HG03103 (cell line): ENCODE results near the gene CYSLTR1.
"Not testable (repeated sequence)": the region's sequence is repeated elsewhere in the genome, so short reads cannot be mapped to it uniquely, and the experiment has no call there.

Experiments
- ATAC-seq: cut with Tn5 transposase; IDR thresholded peaks from one replicate; pipeline ENCODE4 v1.9.1; 2021; ENCODE audit warnings: low read depth; ENCODE audit not compliant: unreplicated experiment

Gene CYSLTR1, protein sequence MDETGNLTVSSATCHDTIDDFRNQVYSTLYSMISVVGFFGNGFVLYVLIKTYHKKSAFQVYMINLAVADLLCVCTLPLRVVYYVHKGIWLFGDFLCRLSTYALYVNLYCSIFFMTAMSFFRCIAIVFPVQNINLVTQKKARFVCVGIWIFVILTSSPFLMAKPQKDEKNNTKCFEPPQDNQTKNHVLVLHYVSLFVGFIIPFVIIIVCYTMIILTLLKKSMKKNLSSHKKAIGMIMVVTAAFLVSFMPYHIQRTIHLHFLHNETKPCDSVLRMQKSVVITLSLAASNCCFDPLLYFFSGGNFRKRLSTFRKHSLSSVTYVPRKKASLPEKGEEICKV

DNA sequence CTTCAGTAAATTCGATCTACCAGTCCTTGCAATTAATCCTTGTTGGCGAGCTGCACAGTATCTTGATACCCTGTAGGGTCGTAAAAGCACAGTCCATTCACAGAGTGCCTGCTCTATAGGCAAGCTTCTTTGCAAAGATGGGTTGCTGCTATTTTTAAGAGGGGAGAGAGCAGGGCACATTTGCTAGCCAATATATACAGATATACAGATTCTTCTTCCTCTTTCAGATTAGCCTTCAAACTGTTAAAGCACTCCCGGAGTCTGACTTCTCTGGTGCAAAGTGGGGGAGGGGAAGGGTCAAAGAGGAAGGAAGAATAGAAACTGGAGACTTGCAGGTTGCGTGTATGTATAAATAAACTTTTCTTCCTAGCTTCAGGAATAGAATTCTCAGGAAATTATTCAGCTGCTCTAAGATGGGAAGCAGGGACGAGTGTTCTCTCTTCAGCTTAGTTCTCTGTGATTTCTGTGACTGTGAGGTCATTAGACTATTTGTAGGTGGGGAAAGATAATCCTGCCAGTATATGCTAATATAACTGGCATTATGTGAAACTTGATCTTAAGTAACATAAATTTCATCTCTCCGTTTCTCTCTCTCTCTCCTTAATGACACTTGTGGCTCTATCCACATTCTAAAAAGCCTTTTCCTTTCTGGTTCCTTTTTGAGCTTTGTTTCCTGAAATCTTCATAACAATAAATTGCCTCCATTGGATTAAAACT is at the start of gene CYSLTR1:
CYSLTR1 (minus strand) TSS at position 242 of the 717 bp plus-strand sequence. CDS start 53,865 bp downstream, outside the sequence.
- ATAC-seq: peak; percentile 61

DNA sequence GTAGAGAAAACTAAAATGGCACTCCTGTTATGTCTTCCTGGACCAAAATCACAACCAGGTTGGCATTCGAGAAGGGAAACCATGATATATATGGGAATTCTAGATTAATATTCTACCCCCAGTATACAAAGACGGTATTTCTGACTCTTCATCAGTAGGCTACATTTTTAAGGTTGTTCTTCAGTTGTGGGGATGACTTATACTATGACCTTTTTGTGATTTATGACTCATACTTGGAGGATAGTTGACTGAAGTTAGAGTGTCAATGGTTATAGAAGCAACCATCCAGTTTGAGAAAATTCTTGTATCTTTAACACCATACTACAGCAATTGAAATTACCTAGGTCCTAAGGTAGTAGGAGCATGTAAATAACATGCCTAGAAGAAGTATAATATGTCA is 49.8 kb upstream of the CYSLTR1 start:
- ATAC-seq: no peak

DNA sequence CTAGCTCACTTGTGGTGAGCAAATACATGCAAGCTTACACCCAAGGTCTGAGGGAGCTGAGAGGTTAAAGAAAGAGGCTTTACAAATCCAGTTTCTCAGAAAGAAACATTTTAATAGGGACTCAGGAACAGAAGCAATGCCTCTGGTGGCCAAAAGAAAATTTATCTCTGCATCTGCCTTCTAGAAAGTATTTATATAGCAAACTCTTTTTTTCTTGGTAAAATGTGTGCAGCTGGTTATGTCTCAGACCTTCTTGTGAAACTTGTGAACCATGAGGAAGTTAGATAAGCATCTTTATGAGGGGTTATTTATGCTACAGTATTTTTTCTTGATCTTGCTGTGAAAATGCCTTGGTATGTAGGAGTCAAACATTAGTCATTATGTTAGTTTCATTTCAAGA is 48.5 kb upstream of the CYSLTR1 start:
- ATAC-seq: peak; percentile 84

DNA sequence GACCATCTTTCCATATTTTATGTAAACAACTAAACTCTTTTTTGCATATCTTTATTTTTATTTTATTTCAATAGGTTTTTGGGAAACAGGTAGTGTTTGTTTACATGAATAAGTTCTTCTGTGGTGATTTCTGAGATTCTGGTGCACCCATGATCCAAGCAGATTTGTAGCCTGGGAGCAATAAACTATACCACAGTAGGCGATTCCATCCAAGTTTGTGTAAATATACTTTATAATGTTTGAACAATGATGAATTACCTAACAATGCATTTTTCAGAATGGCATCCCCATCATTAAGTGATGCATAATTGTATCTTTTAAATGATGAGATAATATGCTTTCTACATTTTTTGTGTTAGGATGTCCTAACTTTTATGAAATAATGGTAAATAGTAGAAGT is 39.2 kb upstream of the CYSLTR1 start:
- ATAC-seq: no peak

DNA sequence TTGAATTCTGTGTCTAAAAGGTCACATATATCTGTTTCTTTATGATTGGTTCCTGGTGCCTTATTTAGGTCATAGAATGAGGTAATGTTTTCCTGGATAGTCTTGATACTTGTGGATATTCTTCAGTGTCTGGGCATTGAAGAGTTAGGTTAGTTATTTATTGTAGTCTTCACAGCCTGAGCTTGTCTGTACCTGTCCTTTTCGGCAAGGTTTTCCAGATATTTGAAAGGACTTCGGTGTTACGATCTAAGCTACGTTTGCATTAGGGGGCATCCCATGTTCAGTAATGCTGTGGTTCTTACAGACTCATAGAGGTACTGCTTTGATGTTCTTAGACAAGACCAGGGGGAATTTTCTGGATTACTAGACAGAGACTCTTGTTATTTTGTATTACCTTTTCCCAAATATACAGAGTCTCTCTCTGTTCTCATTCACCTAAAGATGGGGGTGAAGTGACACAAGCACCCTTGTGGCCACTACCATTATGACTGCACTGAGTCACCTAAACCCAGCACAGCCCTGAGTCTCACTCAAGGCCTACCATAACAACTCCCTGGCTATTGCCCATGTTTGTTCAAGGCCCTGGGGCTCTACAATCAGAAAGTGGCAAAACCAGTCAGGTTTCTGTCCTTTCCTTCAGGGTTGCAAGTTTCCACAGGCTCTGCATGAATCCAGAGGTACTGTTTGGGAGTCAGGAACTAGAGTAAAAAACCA is 30.1 kb upstream of the CYSLTR1 start:
- ATAC-seq: no peak

DNA sequence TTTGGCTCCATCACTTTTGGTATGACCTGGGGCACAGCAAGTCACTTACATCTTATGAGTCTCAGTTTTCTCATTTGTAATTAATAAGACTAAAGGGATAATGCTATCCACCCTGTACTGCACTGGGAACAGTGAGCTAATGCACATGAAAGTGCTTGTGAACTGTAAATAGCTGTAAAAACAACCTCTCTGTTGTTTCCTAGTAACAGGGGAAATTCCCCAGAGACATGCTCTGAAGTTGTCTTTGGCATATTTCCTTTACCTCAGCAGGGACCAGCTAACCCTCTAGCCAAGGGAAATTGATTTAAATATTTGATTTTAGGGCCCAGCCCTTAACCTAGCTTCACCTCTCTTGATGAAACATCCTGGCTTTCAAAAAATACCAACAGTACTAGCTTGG is 6.1 kb upstream of the CYSLTR1 start:
- ATAC-seq: peak; percentile 63

DNA sequence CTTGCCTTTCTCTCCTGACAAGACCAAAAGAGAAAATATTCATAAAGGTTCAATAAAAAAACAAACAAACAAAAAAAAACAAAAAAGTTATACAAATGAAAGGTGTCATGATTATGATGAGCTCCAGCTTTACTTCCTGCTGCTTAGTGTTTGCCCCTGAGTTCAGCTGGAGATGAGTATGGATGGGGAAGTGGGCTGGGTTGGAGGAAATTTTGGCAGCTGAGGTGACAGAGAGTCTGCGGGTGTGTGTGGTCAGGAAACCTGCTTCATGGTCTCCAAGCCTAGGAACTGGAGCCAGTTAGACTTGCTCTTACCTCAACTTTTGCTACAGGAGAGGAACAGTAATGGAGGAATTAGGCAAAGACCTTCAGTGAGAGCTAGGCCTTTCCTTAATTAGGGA is 4.3 kb upstream of the CYSLTR1 start:
- no peak for ATAC-seq

DNA sequence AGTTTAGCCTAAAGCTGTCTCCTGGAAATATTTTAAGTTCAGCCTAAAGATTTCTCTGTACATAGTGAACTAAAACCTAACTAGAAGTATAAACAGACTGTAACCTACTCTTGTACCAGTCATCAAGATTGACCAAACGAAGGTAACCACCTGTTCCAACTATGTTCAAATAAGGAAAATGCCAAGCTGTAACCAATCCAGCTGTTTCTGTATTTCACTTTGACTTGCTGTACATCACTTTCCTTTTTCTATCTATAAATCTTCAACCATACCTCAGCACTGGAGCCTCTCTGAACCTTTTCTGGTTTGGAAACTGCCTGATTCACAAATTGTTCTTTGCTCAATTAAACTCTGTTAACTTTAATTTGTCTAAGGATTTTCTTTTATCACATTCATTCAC is 3.1 kb upstream of the CYSLTR1 start:
- no peak for ATAC-seq

DNA sequence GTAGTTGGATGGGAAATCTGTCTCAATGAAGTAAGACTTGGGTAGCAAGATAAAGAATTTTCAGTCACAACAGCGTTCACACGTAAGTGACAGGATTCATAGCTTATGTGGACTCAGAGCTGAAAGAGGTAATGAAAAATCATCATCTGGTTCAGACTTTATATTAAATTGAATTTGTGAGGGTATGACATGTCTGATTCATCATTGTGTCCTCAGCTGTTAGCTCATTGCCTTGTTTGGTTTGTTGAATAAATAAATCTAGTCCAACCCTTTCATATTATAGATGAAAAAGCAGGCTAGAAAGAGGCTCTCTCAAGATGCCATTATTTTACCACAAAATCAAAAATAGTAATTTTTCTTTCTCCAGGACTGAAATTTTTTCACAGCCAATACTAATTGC is 2.7 kb upstream of the CYSLTR1 start:
- no peak for ATAC-seq

DNA sequence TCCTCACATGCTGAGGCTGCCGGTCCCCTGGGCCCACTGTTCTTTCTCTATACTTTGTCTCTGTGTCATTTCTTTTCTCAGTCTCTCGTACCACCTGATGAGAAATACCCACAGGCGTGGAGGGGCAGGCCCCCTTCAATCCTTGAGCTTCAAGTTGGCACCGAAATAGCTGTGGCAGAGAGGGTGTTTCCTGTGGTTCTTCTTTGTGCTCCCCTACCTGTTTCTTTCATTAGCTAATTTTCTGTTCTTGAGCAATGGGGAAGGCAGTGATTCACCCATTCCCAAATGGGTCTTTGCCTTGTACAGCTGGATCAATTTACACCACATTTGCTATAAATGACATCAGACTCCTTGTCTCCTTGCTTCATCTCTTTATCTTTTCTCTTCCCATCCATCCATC is 2.1 kb upstream of the CYSLTR1 start:
- ATAC-seq: no peak

DNA sequence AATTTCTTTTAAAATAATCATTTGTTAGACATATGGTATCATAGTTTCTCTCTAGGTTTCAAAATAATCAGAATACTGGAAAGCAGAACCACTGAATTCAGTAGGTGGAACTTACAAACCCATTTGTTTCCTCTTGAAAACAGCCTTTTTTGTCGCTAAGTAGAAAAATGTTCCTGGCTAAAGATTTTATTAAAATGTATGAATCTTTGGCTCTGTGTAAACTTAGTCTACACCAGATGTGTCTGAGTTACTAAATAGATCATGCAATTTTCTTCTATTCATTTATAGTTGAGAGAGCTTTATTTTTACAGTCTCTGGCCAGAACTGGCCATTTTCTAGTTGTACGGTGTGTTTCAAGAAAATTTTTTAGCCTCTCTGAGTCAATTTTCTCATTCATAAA is 1.0 kb downstream of the CYSLTR1 start:
- no peak for ATAC-seq

DNA sequence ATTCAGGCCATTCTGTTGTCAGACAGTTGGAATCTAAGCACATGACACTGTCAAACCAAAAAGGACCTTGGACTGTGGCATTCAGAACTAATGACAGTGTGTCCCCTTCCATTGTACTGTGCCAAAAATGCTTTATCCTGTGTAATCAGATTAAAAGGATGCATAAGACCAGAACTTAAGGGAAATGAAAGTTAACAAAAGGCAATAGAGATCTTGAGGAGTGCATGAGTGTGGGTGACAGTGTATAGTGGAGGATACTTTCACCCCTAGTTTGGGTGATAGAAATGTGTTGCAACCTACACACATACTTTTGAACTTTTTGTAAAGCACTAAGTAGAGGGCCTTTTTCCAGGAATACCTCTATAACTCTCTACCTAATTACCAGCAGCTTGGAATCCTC is 4.5 kb downstream of the CYSLTR1 start:
- ATAC-seq: no peak

DNA sequence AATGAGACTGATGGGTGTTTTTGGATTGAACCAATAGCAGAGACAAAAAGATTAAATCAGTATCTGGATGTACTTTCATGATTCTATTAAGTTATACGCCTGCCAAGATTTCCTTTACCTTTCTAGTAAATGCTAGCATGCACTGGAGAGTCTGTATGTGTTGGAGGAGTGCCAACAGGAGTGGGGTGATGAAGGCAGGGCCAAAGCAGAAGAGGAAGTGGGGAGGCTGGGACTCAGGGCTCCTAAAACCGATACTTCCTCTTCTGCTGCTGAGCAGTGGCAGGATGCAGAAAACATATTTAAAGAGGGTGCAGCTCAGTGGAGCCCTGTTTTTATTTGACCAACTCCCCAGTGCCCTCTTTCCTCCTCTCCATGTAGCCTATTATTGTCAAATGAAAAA is 5.6 kb downstream of the CYSLTR1 start:
- peak; percentile 98 for ATAC-seq

DNA sequence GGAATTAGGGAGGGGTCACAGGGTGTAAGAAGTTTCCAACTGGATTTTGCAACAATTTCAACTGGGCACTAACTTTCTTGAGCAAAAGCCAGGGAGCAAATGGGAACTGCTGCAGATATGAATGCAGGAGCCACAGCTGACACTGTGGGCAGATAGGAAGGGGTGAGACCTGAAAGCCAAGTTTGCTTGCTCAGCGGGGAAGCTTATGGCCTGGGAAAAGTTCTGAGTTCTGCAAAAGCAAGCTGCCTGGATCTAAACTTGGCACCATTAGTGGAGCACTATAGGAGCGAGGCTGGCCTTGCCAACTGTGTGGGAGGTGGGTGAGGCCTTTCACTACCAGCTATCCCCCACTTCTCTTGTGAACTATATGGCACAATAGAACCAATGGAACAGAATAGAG is 11.1 kb downstream of the CYSLTR1 start:
- ATAC-seq: no peak

DNA sequence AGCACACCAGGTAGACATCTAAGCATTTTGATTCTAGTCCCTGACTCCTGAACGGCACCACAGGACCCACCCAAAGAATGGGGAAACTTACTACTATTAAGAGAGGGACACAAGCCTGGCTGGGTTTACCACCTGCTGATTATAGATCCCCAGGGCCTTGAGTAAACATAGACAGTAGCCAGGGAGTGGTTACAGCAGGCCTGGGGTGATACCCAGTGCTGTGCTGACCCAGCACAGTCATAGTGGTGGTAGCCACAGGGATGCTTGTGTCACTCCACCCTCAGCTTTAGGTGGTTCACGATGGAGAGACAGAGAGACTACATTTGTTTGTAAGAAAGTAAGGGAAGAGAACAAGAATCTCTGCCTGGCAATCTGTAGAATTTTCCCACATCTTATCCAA is 11.7 kb downstream of the CYSLTR1 start:
- ATAC-seq: no peak

DNA sequence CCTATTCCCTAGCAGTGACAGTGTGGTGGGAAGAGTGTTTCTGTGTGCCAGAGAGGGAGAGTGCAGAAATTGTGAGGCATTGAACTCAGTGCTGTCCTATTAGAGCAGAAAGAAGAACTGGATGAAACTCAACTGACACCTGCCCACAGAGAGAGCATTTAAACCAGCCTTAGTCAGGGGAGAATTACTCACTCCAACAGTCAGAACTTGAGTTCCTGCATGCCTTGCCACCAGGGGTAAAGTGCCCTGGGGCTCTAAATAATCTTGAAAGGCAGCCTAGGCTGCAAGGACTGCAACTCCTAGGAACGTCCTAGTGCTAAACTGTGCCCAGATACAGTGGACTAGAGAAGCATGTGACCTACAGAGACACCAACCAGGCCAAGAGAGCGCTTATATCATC is 12.8 kb downstream of the CYSLTR1 start:
- no peak for ATAC-seq

DNA sequence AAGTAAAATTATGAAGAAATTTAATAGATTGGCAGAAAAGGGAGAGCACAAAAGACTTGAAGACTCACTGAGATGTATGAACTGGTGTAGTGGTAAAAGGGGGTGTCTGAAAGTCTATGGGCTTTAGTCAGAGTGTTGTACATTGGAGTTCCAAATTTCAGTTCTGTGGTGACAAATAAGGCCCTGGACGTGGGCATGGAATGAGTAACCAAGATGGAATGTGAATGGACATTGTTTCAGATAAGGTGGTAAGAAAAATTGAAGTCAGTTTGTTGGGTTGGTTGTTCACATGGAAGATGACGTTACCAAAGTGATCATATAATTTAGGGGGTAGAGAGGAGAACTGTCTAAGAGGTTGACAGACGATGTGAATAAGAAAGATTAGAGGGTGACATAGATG is 13.9 kb downstream of the CYSLTR1 start:
- no peak for ATAC-seq

DNA sequence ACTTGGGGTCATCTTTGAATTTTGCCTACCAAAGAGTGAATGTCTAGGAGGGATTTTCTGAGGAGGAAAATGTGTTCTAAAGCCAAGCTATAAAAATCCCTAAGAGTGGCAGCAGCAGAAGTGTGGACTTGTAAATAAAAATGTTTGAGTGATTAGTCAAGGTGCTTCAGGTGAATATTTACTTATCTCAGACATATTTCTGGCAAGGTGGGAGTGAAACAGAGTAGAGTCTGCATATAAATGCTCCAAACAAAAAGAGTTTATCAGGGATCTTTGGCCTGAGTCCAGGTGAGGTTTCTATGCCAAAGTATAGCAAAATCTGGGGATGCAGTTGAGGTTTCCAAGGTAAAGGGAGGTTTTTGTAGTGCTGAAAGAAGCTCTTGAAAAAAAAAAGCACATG is 19.7 kb downstream of the CYSLTR1 start:
- ATAC-seq: no peak

DNA sequence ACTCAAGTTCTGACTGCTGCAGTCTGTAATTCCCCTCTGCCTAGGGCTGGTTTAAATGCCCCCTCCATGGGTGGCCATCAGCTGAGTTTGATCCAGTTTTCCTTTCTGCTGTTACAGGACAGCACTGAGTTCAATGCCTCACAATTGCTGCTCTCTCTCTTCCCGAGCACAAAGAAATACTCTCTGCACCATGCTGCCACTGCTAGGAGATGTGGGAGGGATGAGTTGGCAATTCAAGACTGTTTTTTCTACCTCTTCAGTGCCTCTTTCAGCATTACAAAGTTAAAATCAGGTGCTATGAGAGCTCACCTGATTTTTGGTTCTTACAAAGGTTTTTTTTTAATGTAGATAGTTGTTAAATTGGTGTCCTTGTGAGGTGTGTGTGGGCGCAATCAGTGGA is 24.3 kb downstream of the CYSLTR1 start:
- no peak for ATAC-seq

DNA sequence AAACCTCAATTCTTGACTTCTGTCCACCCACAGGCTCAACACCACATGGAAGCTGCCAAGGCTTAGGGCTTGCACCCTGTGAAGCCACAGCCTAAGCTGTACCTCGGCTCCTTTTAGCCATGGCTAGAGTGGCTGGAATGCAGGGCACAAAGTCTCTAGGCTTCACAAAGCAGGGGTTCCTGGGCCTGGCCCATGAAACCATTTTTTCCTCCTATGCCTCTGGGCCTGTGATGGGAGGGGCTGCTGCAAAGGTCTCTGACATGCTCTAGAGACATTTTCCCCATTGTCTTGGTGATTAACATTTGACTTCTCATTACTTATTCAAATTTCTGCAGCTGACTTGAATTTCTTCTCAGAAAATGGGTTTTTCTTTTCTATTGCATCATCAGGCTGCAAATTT is 26.5 kb downstream of the CYSLTR1 start:
- not testable (repeated sequence) for ATAC-seq

DNA sequence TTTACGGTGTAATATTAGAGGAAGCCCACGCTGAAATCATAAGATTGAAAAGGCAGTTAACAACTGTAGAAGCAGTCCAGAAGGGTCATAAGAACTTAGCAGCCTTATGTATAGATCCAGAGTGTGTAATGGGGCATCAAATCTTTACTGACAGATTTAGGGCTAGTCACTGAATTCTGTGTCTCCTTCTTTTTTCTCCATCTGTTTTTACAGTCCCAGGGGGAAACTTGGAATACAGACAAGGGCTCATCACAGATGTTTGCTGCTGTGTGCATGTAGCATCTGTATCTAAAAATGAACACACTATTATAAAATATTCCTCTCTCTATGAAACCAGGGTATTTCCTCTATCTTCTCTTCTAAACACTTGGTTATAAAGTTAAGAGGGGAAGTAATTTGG is 43.9 kb downstream of the CYSLTR1 start:
- no peak for ATAC-seq

DNA sequence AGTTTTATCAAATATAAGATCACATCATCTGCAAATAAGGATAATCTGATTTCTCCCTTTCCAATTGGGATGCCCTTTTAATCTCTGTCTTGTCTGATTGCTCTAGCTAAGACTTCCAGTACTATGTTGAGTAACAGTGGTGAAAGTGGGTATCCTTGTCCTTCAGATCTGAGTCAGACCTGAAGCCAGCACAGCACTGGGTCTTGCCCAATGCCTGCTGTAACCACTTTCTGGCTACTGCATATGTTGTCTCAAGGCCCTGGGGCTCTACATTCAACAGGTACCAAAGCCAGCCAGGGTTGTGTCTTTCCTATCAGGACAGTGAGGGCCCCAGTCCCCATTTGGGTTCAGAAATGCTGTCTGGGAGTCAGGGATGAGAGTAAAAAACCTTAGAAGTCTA is 90.3 kb downstream of the CYSLTR1 start:
- no peak for ATAC-seq
